ENCODE data around the gene NCOA7.
"Not testable (repeated sequence)": the region's sequence is repeated elsewhere in the genome, so short reads cannot be mapped to it uniquely, and the experiment has no call there.

The NCOA7 gene

DNA sequence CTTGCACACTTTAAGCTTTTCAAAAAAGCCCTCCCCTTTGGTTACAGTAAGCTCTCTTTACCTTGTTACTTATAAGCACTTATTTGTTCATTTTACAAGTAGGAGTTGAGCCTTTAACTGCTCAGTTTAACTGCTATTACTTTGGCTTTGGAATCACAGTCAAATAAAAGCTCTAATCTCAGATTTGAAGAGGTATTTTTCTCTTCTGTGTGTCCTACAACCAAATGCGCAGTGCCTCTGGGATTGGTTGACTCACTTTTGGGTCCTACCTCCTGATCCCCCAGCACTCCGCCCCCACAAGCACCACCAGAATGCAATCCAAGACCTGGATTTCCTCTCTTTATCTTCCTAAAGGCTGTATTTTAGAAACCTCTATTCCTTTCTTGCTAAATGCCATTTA, 2.5 kb downstream of the NCOA7 start:
- no peak for DNase-seq

DNA sequence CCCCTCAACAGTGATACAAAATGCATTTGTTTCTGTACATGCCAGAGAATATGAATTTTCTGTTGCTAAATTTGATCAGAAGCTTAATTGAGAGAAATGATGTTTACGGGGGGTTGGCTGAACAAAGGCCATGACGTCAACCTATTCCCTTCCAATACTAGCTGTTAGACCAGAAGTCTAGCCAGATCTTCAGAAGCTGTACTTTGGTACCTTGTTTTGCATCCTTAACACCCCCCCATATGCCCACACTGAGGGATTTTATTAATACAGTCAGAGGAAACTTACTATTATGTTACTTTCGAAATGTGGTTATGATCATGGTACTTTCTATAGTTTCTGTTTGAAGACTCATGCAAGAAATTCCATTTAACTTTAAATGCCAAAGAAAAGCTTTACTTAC, 3.1 kb downstream of the NCOA7 start:
- peak in 1 of 2 donors; percentile 43 for DNase-seq

DNA sequence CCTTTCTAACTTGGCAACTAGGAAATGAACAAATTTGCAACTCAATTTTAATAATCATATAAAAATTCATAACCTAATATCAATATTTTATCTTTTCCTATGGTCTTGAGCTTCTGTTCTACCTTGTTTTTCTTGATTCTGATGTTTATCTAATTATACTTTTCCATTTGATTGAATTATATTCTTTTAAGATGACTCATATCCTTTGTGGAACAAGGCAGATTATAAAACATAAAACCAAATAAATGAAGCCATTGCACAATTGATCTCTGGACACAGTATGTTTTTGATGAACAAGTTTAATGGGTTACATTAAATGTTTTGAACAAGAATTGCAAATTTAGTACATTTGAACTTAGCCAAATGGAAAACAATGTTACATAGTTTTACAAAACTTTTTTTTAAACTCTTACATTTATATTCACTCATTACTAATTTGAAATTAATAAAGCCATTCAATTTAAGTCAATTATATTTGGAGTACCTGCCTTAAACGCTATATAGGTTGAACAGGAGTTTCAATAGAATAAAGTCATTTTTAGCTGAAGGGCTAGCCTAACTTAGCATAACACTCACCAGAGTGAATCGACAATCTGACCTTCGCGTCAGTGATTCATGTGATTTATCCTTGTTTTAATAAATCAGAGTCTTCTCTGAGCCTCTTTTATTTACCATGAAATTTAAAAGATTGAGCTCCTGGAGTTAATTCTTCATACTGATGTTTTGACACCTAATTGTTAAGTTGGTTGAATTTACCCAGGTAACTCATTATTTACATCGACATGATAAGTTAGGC, 3.8 kb downstream of the NCOA7 start:
- DNase-seq = no peak

DNA sequence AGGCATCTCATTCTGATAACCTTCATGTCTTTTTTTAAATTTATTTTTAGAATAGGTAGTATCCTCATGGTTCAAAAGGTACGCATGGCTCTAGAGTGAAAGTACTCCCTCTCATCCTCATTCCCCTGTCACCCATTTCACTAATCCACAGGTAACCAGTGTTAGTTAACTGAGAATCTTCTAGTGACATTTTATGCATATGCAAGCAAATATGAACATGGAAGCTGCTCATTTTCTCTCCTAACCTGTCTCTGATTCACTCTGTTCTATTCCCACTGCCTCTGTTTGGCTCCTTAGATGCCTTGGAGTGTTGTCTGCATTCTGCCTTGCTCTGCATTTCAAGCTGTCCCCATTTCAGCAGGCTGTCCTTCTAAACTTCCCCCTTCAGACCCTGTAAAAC, 4.5 kb downstream of the NCOA7 start:
- no peak for DNase-seq

DNA sequence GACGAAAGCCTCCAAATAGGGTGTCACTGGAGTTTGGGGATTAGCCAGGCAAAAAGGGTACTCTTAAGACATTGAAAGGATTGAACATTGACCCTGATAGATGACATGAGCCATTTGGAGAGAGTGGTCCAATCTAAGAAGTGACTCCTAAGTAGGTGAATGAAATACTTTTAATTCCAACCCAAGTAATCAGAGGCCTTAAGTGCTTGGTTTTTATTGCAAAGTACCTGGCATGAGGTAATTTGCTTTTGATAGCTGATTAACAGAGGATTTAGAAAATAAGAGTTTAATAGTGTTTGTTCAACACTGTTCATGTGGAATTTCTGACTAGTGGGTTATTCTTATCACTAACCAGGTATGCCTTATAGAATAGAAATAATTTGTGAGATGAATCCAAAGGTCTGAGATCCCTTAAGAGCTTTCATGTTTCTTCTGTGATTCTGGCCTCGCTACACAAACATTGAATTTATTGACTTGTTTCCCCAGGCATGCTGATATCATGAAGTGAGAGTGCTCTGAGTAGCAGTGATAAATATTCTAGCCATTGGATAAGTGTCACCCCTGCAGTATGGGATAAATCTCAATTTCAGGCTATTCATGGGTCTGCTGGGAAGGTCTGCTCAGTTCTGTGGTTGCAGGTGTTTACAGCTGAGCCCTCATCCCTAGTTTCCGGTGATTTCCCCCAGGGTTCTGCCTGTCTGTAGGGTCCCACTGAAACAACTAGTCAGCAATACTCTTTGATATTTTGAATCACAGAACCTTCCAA, 6.5 kb downstream of the NCOA7 start:
- no peak for DNase-seq

DNA sequence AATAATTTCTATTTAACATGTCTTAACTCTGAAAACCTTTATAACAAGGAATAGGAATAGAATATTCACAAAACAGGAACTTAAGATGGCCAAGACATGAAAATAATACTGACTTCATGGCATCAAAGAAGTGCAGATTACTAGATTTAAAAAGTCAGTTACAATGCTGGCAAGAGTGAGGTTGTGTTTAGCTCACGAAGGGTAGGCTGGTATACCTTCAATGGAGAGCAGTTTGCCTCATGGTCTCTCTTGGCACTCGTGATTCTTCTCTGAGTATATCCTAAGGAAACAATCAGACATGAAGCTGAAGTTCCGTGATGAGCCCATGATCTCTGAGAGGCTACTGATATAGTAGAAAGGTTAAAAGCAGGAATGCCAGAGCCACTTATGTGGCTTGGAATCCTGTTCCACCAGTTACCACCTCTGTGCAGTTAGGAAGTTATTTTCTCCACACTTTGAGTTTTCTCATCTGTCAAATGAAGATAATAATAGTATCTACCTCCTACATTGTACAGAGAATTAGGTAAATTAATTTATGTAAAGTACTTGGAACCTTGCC, 7.2 kb downstream of the NCOA7 start:
- DNase-seq = no peak

DNA sequence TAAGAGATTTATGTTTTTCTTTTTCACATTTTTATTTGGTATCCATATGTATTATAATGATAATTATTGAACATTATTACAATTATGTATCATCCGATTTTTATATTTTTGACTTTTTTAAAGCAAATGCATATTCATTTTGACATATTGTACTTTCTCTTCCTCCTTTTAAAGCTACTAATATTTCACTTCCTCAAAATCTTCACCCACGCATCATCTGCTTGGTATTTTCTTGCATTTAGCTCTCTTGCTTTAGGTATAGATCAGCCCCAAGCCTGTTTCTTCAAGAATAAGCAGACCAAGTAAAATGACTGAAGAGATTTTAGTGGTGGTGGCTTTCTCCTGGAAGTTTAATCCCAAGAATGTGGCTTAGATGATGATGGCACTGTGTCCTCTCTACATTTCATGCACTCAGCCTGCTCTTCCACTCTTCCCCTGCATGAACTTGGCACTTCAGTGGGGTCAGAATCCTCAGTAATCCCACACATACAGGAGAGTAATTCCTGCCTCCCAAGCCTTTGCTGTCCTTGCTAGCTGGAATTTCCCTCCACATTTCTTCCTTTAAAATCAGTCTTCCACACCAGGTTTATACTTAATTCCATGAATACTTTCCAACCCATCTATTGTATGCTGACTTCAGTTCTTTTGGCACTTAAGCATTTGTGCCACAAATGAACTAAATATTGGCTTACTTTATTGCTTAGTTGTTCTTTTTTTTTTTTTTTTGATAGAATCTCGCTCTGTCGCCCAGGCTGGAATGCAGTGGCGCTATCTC, 8.2 kb downstream of the NCOA7 start:
- DNase-seq = no peak

DNA sequence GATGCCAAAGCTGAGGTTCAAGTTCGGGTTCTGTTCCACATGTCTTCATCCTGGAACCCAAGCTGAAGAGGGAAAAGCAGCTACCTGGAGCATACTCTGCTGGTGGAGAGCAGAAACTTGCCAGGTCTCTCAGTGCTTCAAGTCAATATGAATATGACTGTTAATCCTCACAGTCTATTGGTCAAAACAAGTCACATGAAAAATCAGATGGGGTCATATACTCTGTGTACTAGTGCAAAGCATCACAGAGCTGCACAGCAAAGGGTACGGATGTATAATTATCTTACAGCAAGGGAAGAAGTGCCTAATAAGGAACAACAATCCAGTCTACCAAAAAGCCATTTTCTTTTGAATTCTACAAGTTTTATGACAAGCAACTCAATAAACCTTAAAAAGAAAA, 11.6 kb downstream of the NCOA7 start:
- DNase-seq = no peak

DNA sequence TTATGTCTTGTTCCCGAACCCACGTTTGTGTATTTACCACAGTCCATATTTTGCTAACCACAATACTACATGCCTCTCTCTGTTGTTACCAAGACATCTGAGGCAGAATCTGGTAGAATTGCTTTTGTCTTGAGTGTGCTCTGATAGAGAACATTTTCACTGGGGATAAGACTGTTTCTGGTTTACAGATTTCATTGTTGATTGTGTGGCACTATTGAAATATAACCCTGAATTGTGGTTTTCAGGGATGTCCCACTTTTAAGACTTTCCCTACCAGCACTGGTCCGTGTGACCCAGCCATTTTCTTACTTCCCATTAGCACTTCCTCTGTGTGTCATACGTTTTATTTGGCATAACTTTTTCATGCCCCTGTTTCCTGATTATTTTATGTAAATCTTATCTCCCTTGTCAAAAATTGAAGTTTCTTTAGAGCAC, 12.2 kb downstream of the NCOA7 start:
- DNase-seq = no peak

DNA sequence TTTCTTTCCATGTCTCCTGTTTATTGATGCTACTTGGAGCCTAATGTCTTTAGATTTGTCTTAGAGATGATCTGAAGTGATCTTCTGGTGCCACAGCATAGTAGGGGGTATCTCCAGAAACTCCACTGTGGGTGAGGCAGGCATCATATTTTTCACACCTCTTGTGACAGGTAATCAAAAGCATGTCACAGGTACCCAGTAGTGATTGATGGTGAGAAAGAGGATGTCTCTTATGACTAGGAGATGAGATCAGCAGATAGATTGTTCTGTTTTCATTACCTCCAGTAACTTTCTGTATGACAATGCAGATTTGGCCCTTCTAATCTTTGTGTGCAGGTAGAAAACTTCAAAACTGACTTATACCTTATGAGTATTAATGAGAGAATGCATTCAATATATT, 13.5 kb downstream of the NCOA7 start:
- peak in 1 of 2 donors; percentile 49 for DNase-seq

DNA sequence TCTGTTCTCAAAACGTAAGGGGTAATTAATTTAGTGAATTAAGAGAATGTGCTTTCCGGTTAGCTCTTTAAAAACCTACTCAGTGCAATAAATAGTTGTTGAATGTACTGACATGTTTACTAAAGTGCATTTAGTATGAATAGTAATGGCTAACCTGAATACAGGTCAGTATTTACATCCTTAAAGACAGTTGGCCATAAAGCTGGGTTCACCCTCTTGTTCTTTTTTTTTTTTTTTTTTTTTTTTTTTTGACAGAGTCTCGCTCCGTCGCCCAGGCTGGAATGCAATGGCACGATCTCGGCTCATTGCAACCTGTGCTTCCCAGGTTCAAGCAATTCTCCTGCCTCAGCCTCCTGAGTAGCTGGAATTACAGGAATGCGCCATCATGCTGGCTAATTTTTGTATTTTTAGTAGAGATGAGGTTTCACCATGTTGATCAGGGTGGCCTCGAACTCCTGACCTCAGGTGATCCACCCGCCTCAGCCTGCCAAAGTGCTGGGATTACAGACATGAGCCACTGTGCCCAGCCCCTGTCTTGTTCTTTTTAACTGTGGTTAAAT, 14.2 kb downstream of the NCOA7 start:
- DNase-seq = not testable (repeated sequence)

DNA sequence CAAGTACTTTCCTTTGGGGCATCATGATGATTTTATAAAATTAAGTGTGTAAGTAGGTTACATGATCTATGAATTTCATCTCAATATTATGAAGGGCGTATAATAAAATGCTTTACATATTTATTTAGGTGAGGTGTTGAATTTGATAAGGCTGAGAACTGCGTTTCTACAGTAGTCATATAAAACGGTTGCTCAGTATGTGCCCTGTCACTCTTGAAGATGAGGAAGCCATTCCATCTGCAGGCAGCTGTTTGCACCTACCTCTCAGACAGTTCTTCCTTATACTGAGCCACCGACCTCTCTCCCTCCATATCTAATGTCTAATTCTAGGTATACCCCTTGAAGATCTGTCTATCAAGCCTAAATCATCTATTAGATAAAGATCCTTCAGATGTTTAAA, 16.1 kb downstream of the NCOA7 start:
- no peak for DNase-seq

DNA sequence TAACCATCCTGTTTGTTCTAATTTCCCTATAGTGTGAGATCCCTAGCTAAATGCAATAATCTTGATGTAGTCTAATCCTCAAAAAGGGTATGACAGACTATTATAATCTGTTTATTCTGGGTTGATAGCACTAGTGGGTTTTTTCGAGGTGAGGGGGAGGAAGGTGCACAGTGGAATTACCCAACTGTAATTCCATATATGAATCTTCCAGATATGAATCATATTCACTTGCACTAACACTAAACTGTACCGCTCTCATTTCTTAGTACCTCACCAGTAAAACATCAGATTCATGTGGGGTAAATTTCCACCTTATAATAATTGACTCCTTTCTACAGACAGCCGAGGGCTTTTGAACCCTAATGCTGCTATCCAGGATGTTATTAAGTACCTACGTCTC, 16.5 kb downstream of the NCOA7 start:
- DNase-seq = no peak

DNA sequence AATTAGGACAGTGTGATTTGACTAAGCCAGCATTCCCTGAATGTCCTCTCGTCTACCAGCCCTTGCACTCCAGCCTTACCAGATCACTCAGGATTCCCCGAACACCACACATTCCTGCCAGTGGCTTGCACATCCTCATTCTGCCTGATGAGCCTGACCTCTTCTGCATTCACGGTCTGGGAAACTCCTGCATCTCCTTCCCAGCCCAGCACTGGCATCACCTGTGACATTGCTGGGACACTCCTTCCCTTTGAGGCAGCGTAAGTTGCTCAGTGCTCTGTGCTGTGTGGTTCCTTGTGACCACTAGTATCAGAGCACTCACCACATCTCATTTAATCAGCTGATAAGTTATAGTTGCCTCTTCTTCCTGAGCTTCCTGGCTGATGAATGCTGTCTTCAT, 17.3 kb downstream of the NCOA7 start:
- DNase-seq = no peak

DNA sequence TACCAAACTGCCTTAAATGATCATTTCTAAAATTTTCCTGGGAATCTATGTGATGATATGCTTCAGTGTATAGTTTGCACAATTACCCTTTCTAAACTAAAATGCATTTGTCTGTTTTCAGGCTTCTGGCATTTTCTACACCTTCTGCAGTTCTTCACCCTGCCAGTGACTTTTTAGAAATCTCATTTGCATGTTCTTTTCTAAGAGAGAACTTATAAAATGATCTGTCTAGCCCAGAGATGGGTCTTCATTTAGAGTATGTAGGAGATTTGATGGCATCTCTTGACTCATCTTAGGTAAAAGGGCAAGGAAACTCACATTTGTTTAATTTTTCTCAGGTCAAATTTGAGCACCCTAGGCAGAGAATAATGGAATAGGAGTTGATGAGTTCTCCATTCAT, 17.8 kb downstream of the NCOA7 start:
- DNase-seq = no peak

DNA sequence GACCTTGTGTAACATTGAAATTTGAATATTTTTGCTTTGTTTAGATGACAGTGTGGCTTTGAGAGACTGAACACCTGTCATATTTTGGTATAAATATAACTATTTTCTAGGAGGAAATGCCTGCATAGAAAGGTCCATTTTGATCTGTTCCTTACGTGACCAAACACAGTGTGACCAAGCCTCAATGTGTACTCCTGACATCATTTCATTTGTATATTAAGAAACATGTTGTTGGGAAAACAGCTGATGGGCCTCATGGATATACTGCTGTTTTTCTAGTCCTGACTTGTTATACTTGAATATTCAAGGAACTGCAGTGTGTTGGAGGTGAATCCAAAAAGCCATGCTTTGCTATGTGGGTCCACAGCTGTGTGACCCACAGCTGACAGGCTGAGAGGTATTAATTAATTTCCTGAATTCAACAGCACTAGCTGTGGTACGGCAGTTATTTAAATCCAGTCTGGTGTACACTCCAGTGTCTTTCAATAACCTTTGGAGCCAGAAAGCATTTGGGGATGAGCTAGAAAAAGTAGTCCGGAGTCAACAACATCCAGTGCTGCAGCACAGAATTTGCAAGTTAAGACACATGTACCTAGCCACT, 18.9 kb downstream of the NCOA7 start:
- DNase-seq = no peak

DNA sequence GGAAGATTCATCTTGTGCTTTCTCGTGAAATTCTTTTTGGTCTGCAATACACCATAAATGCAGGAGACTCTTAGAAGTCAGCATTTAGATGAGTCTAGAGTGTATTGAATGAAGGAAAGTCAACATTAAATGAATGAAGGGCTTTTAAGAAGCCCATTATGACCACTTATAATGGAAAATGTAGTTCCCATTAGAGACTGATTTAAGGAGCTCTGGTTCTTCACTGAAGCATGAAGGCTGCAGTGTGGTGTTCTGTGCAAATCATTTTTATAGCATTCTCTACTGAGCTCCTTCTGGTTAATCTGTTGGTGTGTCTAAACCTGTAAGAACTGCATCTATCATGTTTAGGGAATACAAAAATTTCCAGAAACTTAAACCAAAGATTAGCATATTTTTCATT, 19.7 kb downstream of the NCOA7 start:
- DNase-seq = no peak

DNA sequence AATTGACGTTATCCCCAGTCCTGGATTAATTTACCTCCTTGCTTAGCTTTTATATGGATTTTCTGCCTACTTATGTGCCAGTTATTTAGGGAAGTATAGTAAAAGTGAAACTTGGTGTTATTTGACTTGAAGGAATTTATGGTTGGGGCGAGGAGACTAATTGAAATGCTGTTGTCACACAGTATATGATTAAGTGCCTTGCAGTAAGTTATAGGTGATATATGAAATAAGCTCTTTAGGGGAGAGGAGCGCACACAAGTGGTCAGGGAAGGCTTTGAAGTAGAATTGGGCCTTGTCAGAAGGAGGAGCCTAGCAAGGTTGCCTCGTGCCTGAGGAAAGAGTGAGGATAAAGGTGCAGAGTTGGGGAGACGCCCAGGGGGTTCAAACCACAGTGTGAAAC, 20.5 kb downstream of the NCOA7 start:
- no peak for DNase-seq

DNA sequence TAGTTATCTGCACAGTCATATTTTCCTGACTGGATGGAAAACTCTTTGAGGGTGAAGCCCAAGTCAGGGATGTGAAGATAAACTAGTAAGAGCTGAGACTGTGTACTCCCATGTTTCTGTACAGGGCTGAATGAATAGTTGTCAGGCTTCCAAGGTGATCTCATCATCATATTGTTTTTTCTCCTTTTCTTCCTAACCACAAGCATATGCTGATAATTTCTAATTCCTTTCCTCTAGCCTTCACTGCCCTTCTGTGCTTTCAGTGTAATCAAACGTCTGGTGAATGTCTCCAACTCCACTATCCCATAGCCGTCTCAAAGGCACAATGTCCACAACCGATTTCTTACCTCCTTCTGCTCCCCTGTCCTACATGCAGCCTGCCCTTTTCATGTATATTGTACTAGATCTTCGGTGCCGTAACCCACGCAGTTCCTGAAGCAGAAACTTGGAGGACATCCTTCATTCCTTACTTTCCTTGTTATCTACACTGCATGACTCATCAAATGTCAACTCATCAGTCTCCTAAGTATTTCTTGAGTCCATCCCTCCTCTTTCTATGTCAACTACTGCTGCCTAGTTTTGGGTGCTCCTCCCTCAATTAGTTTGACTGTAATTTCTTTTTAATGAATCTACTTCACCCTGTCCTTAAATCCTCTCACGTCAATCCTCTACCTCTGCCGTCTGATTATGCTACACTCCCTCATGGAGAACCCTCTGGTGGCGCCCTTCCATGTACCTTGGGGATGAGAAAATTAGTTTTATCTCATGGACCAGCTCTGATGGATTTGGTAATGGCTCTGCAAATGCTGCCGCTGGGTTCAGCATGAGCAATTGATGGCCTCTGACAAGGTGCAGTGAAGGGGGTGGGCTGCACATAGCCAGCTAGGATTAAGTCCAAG, 21.9 kb downstream of the NCOA7 start:
- no peak for DNase-seq

DNA sequence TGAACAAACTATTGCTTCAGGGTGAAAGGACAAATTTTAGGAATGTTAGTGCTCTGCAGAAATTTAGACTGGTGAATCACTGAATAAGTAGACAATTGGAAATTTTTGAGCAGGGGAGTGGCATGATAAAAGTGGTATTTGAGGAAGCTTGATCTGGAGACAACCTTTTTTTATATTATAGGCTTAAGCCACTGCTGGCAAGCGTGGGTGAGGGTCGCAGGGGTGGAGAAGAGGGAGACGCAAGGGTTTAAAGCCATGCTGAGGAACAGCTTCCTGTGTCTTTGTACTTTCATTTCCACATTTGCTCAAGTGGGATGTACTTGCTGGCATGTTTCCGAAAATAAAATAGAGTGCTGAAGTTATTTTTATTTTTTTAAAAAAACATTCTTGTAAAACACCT, 23.7 kb downstream of the NCOA7 start:
- DNase-seq = no peak
